NCI-H1930 (cell line): Measurements from ENCODE around the gene PDE7B.

Source experiments
- DNase-seq, 2 experiments: peaks; one replicate each; lab custom pipeline; 2025; lab: John Stamatoyannopoulos, UW

The PDE7B gene

GRCh38 chr6:135987226-135987625, 135.7 kb downstream of the PDE7B start:
- no peak for DNase-seq

GRCh38 chr6:135990439-135990838, 138.9 kb downstream of the PDE7B start:
- no peak for DNase-seq

- DNase-seq, result no peak
These were observed 139.5 kb downstream of the PDE7B start for GRCh38 chr6:135990855-135991464.

GRCh38 chr6:135992739-135993138, 141.2 kb downstream of the PDE7B start:
- no peak for DNase-seq

GRCh38 chr6:135993361-135993760, 141.9 kb downstream of the PDE7B start:
- no peak for DNase-seq

GRCh38 chr6:135994857-135995544, 143.5 kb downstream of the PDE7B start:
- DNase-seq, result no peak

- DNase-seq, result no peak
These were observed 144.0 kb downstream of the PDE7B start for GRCh38 chr6:135995545-135995898.

GRCh38 chr6:135996668-135997067, 145.2 kb downstream of the PDE7B start:
- DNase-seq, result no peak

GRCh38 chr6:135999393-135999792, 147.9 kb downstream of the PDE7B start:
- DNase-seq, result no peak

GRCh38 chr6:136007345-136007744, 155.8 kb downstream of the PDE7B start:
- no peak for DNase-seq

GRCh38 chr6:136011475-136011874, 160.0 kb downstream of the PDE7B start:
- no peak for DNase-seq

GRCh38 chr6:136012198-136012887, 160.8 kb downstream of the PDE7B start:
- no peak for DNase-seq

- no peak for DNase-seq
These were observed 161.4 kb downstream of the PDE7B start for GRCh38 chr6:136012943-136013342.

- DNase-seq, result no peak
These were observed 163.2 kb downstream of the PDE7B start for GRCh38 chr6:136014454-136015437.

GRCh38 chr6:136015531-136015930, 164.0 kb downstream of the PDE7B start:
- no peak for DNase-seq

GRCh38 chr6:136016228-136017225, 165.0 kb downstream of the PDE7B start:
- DNase-seq, result no peak

- DNase-seq, result no peak
These were observed 169.2 kb downstream of the PDE7B start for GRCh38 chr6:136020691-136021090.

GRCh38 chr6:136022224-136022874, 170.8 kb downstream of the PDE7B start:
- DNase-seq, result no peak

- no peak for DNase-seq
These were observed 173.2 kb downstream of the PDE7B start for GRCh38 chr6:136024711-136025110.

- DNase-seq, result no peak
These were observed 174.2 kb downstream of the PDE7B start for GRCh38 chr6:136025736-136026135.
